GM12878 (cell line): ENCODE results near the gene NPTX1. TPM values are rescaled to one million over a fixed set of nuclear protein-coding genes. Genes with fewer than 3 reads are reported as not detected.

Source experiments
- ATAC-seq: fragments of 200-7000 bp; cut with Tn5 transposase; 3 replicates; pipeline ENCODE4 v1.9.1; 2020; ENCODE audit warnings: mild to moderate bottlenecking, moderate library complexity
- BruUV-seq: library from RNA; stranded (reverse); fragments of 400-500 nt; replicated peaks from 2 replicates; lab custom pipeline; 2021; lab: Mats Ljungman, UMichigan
- CTCF ChIA-PET: fragments of 300-600 bp; sonication (Branson Sonifier 250); formaldehyde crosslinking; extraction: SDS; loops from one replicate; lab custom pipeline; 2021; ENCODE audit warnings: inconsistent platforms; lab: Yijun Ruan, JAX
- POLR2A ChIA-PET: fragments of 350-600 bp; formaldehyde crosslinking; extraction: SDS; loops from one replicate; lab custom pipeline; 2021; ENCODE audit warnings: inconsistent platforms; lab: Charles Lee
- RAD21 ChIA-PET: fragments of 300-600 bp; sonication (Branson Sonifier 250); formaldehyde crosslinking; loops from one replicate; lab custom pipeline; 2023; ENCODE audit warnings: antibody characterized with exemption; ENCODE audit not compliant: unreplicated experiment; lab: Charles Lee
- SMC1A ChIA-PET: fragments of 300-600 bp; sonication (Branson Sonifier 250); formaldehyde crosslinking; loops from one replicate; lab custom pipeline; 2023; ENCODE audit not compliant: unreplicated experiment, uncharacterized antibody; lab: Charles Lee
- DNase-seq: peaks from one replicate; pipeline ENCODE4 v3.0.0-alpha.2; 2011; ENCODE audit warnings: low read depth, low spot score
- FAIRE-seq: peaks from 3 replicates; lab custom pipeline; 2011; peaks lifted over from hg19 to GRCh38; lab: Jason Lieb, UNC
- H2AFZ ChIP-seq: 2 replicates; pipeline ENCODE4 v1.6.0; 2011; ENCODE audit warnings: low read depth, low read length, control low read depth; ENCODE audit not compliant: control insufficient read depth
- H3K27ac ChIP-seq: 2 replicates; pipeline ENCODE4 v1.5.1; 2011; ENCODE audit warnings: control low read depth; ENCODE audit not compliant: control insufficient read depth, insufficient read depth
- H3K27me3 ChIP-seq, 2 experiments: replicated peaks in 1 of 2; 2 replicates each; pipeline versions ENCODE4 v1.6.0 to v1.6.1; 2011; ENCODE audit warnings: low read length in 1 of 2; ENCODE audit not compliant: control insufficient read depth in 2 of 2, insufficient read depth in 2 of 2
- H3K36me3 ChIP-seq, 2 experiments: 2 replicates each; pipeline ENCODE4 v1.5.1; 2011; ENCODE audit warnings: low read length in 1 of 2; ENCODE audit not compliant: control insufficient read depth in 2 of 2, insufficient read depth in 2 of 2
- H3K4me1 ChIP-seq: 2 replicates; pipeline ENCODE4 v1.6.1; 2011; ENCODE audit warnings: mild to moderate bottlenecking, low read length, moderate library complexity, mixed read lengths; ENCODE audit not compliant: control insufficient read depth, insufficient read depth
- H3K4me2 ChIP-seq: 2 replicates; pipeline ENCODE4 v1.6.0; 2011; ENCODE audit warnings: control low read depth; ENCODE audit not compliant: control insufficient read depth, insufficient read depth
- H3K4me3 ChIP-seq: fragments of 200-600 bp; sonication (generic); 2 replicates; pipeline ENCODE4 v1.5.1; 2016
- H3K79me2 ChIP-seq: 2 replicates; pipeline ENCODE4 v1.6.0; 2011; ENCODE audit warnings: low read length; ENCODE audit not compliant: control insufficient read depth, insufficient read depth
- H3K9ac ChIP-seq: 2 replicates; pipeline ENCODE4 v1.8.0; 2011; ENCODE audit warnings: low read length, control low read depth, mixed read lengths; ENCODE audit not compliant: control insufficient read depth, insufficient read depth
- H3K9me3 ChIP-seq: replicated peaks from 3 replicates; pipeline ENCODE4 v1.5.1; 2011; ENCODE audit warnings: mild to moderate bottlenecking, low read length; ENCODE audit not compliant: control insufficient read depth, insufficient read depth
- H4K20me1 ChIP-seq: 2 replicates; pipeline ENCODE4 v1.6.0; 2011; ENCODE audit not compliant: control insufficient read depth, insufficient read depth
- ATF3 ChIP-seq: IDR thresholded peaks from 2 replicates; pipeline ENCODE4 v1.6.1; 2011; ENCODE audit warnings: low read depth, mild to moderate bottlenecking, low read length, moderate library complexity, borderline replicate concordance; ENCODE audit errors: extremely low read depth
- BRCA1 ChIP-seq: IDR thresholded peaks from 2 replicates; pipeline ENCODE4 v1.6.1; 2011; ENCODE audit warnings: low read depth, low read length, improper control_type of control experiment
- CREB1 ChIP-seq: IDR thresholded peaks from 2 replicates; pipeline ENCODE4 v1.6.1; 2012; ENCODE audit warnings: low read depth, mild to moderate bottlenecking, inconsistent platforms
- EED ChIP-seq: sonication (generic); IDR thresholded peaks from 2 replicates; pipeline ENCODE4 v1.6.1; 2016; ENCODE audit warnings: antibody characterized with exemption, low read depth
- NKRF ChIP-seq: fragments of 450-650 bp; conservative IDR thresholded peaks from 2 replicates; pipeline ENCODE4 v1.6.1; 2017; ENCODE audit warnings: mild to moderate bottlenecking, moderate library complexity
- SREBF2 ChIP-seq: IDR thresholded peaks from 2 replicates; pipeline ENCODE4 v1.6.1; 2012; ENCODE audit warnings: mild to moderate bottlenecking, low read length
- SRF ChIP-seq, 2 experiments: IDR thresholded peaks; 2 replicates each; pipeline ENCODE4 v1.6.1; 2011; ENCODE audit warnings: low read depth in 2 of 2, low read length in 2 of 2, mild to moderate bottlenecking in 1 of 2, moderate library complexity in 1 of 2
- TCF12 ChIP-seq: IDR thresholded peaks from 2 replicates; pipeline ENCODE4 v1.6.1; 2011; ENCODE audit warnings: low read depth, mild to moderate bottlenecking, low read length
- USF1 ChIP-seq: IDR thresholded peaks from 2 replicates; pipeline ENCODE4 v1.6.1; 2011; ENCODE audit warnings: borderline replicate concordance, low read depth, mild to moderate bottlenecking, moderate library complexity, mixed read lengths, low read length; ENCODE audit not compliant: insufficient read depth; ENCODE audit errors: extremely low read length
- WGBS: methylation state at CpG from one replicate; pipeline ENCODE4 v1.1.6; 2016; ENCODE audit warnings: low lambda C conversion rate; ENCODE audit not compliant: insufficient replicate concordance, insufficient coverage; ENCODE audit errors: missing lambda C conversion rate; 5-methylcytosine and 5-hydroxymethylcytosine counted together
- in situ Hi-C: fragments of 300-500 bp; cut with MboI; formaldehyde crosslinking; loops from 9 replicates; pipeline ENCODE4 v1.14.3; 2018; ENCODE audit warnings: mixed read lengths
- intact Hi-C: fragments of 100-400 bp; cut with micrococcal nuclease; formaldehyde crosslinking; loops from one replicate; pipeline ENCODE4 v1.14.2; 2022; ENCODE audit not compliant: unreplicated experiment
- polyA plus RNA-seq, 11 experiments: library from polyadenylated mRNA; depleted of rRNA in 4 of 11; unstranded in 6 of 11; stranded (reverse) in 5 of 11; fragments of >200 nt; fragmentation: Nextera tagmentation in 4 of 11; fragmentation: Illumina TruSeq in 1 of 11; extraction: Ambion mirVana in 4 of 11; extraction: Trizol in 1 of 11; gene quantifications; 1 replicate in 1 of 11; 2 replicates in 10 of 11; pipeline versions ENCODE4 v1.2.1 to v1.2.3, GENCODE V29; 2011 to 2016; ENCODE audit warnings: inconsistent platforms in 2 of 11, missing spikeins in 2 of 11, low read depth in 1 of 11
- total RNA-seq, 4 experiments: library from RNA; depleted of rRNA in 3 of 4; stranded (reverse); fragments of >200 nt in 3 of 4; fragmentation: Illumina TruSeq in 1 of 4; extraction: Trizol in 1 of 4; gene quantifications; 2 replicates each; pipeline versions ENCODE4 v1.2.1 to v1.2.3, GENCODE V29; 2013 to 2021

NPTX1 gene
- total and polyA plus RNA-seq, 10 of the 15 experiments (the other 5 are each of a cell fraction or from before 2014, with no cell fraction given) = not detected

GRCh38 chr17:80473701-80474100, 2.7 kb downstream of the NPTX1 start:
- POLR2A ChIA-PET = no interaction called here
- CTCF ChIA-PET = interaction anchor here (0.9 kb wide), 1 partner anchor 99 kb away, joined by 3 read pairs; no protein-coding TSS in a partner anchor
- DNase-seq = no peak
- no peaks in the 10 kb centered on the region for H3K79me2 ChIP-seq
- no peak overlapping the region for H2AFZ ChIP-seq
- no TSS peak for BruUV-seq
- SMC1A ChIA-PET = no interaction called here
- FAIRE-seq = no peak
- no peak overlapping the region for H3K4me3 ChIP-seq
- in situ Hi-C loops = no loop called here
- RAD21 ChIA-PET = no interaction called here
- no peak for ATAC-seq
- H3K4me1 ChIP-seq = no peaks in the 10 kb centered on the region
- H3K36me3 ChIP-seq = no peaks in the 10 kb centered on the region
- H3K27me3 ChIP-seq = peaks cover 11 to 18% of the 10 kb centered on the region in 2 experiments; a peak in 3 of 4 replicates
- no peaks in the 10 kb centered on the region for H4K20me1 ChIP-seq
- no peak overlapping the region for H3K4me2 ChIP-seq
- no peaks in the 10 kb centered on the region for H3K9me3 ChIP-seq
- H3K27ac ChIP-seq = no peak overlapping the region
- no peak overlapping the region for H3K9ac ChIP-seq
- TF ChIP-seq SRF (IDR thresholded peaks at IDR 0.05; ENCODE audit: low read depth in 2 of 2, low read length in 2 of 2) (no peak), USF1 (no peak), ATF3 (no peak), BRCA1 (no peak), SREBF2 (no peak), NKRF (no peak), EED (no peak), CREB1 (no peak), TCF12 (no peak)
- TF ChIP-seq, all 136 proteins: peak for 0
- intact Hi-C loops = no loop called here
- 36% methylated on average over 7 of the region's 7 CpGs for WGBS
